ENCODE results near the gene CARM1. TPM values are rescaled to one million over a fixed set of nuclear protein-coding genes. Genes with fewer than 3 reads are reported as not detected.

CARM1 gene
- total RNA-seq, 4 donors from 2014 or later, result 6.4 to 50.4 (median 18.7) TPM

- no peaks in the 10 kb centered on the region for H3K27me3 ChIP-seq
- H3K4me3 ChIP-seq, result no peak overlapping the region
- intact Hi-C loops (cut with DNase I; ENCODE audit: low total_unique reads), result no loop called here
- H3K9me3 ChIP-seq, result peaks cover 0 to 4% of the 10 kb centered on the region in 2 donors
- H3K36me3 ChIP-seq, result no peaks in the 10 kb centered on the region
- no peak for DNase-seq
- H3K4me1 ChIP-seq, result no peaks in the 10 kb centered on the region
- TF ChIP-seq POLR2A (IDR thresholded peaks at IDR 0.05) (no peak), CTCF (IDR thresholded peaks at IDR 0.05) (no peak)
- H3K27ac ChIP-seq, result no peak overlapping the region
Measured at GRCh38 chr19:10838377-10838776, 33.0 kb upstream of the CARM1 start.

GRCh38 chr19:10839114-10840050, 32.0 kb upstream of the CARM1 start:
- H3K9me3 ChIP-seq, result peaks cover 0 to 4% of the 10 kb centered on the region in 2 donors

GRCh38 chr19:10842788-10843187, 28.6 kb upstream of the CARM1 start:
- intact Hi-C loops (cut with DNase I; ENCODE audit: low total_unique reads), result no loop called here
- H3K4me1 ChIP-seq, result no peaks in the 10 kb centered on the region
- no peak for DNase-seq
- no peak overlapping the region for H3K27ac ChIP-seq
- no peaks in the 10 kb centered on the region for H3K27me3 ChIP-seq
- H3K9me3 ChIP-seq, result no peaks in the 10 kb centered on the region
- TF ChIP-seq POLR2A (IDR thresholded peaks at IDR 0.05), result no peak
- no peak for TF ChIP-seq CTCF (IDR thresholded peaks at IDR 0.05)
- H3K4me3 ChIP-seq, result no peak overlapping the region
- H3K36me3 ChIP-seq, result no peaks in the 10 kb centered on the region

More at GRCh38 chr19:10839114-10840050, 32.0 kb upstream of the CARM1 start:
- no peak for DNase-seq
- Histone ChIP-seq H3K27ac (no peak overlapping the region), H3K4me3 (no peak overlapping the region), H3K36me3 (no peaks in the 10 kb centered on the region), H3K4me1 (no peaks in the 10 kb centered on the region), H3K27me3 (no peaks in the 10 kb centered on the region)
- intact Hi-C loops (cut with DNase I; ENCODE audit: low total_unique reads), result no loop called here
- TF ChIP-seq CTCF (IDR thresholded peaks at IDR 0.05), result no peak
- no peak for TF ChIP-seq POLR2A (IDR thresholded peaks at IDR 0.05)

- TF ChIP-seq POLR2A (IDR thresholded peaks at IDR 0.05) (no peak), CTCF (IDR thresholded peaks at IDR 0.05) (no peak)
- intact Hi-C loops (cut with DNase I; ENCODE audit: low total_unique reads), result no loop called here
Measured at GRCh38 chr19:10846500-10847202, 24.7 kb upstream of the CARM1 start.

More at GRCh38 chr19:10846500-10847202, 24.7 kb upstream of the CARM1 start:
- Histone ChIP-seq H3K36me3 (no peaks in the 10 kb centered on the region), H3K27me3 (no peaks in the 10 kb centered on the region), H3K9me3 (no peaks in the 10 kb centered on the region), H3K4me3 (no peak overlapping the region), H3K4me1 (no peaks in the 10 kb centered on the region), H3K27ac (no peak overlapping the region)
- no peak for DNase-seq
